SK-N-SH (cell line): Measurements from ENCODE around the gene DNMT3A. TPM values are rescaled to one million over a fixed set of nuclear protein-coding genes. Genes with fewer than 3 reads are reported as not detected.
A peak's percentile ranks its signal among the peaks of the same experiment; 100 is the strongest.

Experiments
- CTCF ChIA-PET: fragments of 300-600, 350-600 bp; formaldehyde crosslinking; extraction: SDS; loops from one replicate; lab custom pipeline; 2021; lab: Yijun Ruan, JAX
- POLR2A ChIA-PET: fragments of 350-600 bp; sonication (Branson Sonifier 250); formaldehyde crosslinking; extraction: SDS; loops from one replicate; lab custom pipeline; 2020; ENCODE audit warnings: antibody characterized with exemption, inconsistent platforms; lab: Yijun Ruan, JAX
- DNase-seq: peaks from one replicate; pipeline ENCODE4 v3.0.0; 2012
- H2AFZ ChIP-seq: fragments of 200-600 bp; sonication (generic); 2 replicates; pipeline ENCODE4 v1.8.1; 2016; ENCODE audit warnings: antibody characterized with exemption, mild to moderate bottlenecking, low read depth
- H3F3A ChIP-seq: fragments of 200-600 bp; sonication (generic); replicated peaks from 2 replicates; pipeline ENCODE3; 2016; ENCODE audit warnings: antibody characterized with exemption, mild to moderate bottlenecking; ENCODE audit not compliant: insufficient read depth
- H3K27ac ChIP-seq, 2 experiments: fragments of 200-500 bp in 1 of 2; fragments of 200-600 bp in 1 of 2; sonication (Bioruptor generic) in 1 of 2; sonication (generic), shearing (Covaris generic) in 1 of 2; 2 replicates each; pipeline versions ENCODE4 v1.5.1 to v1.6.1; 2014 to 2016; ENCODE audit warnings: low read depth in 2 of 2, inconsistent platforms in 1 of 2, low read length in 1 of 2, mild to moderate bottlenecking in 1 of 2, mixed read lengths in 1 of 2
- H3K27me3 ChIP-seq: fragments of 200-600 bp; sonication (generic), shearing (Covaris generic); 2 replicates; pipeline ENCODE4 v1.6.1; 2016; ENCODE audit warnings: mixed run types; ENCODE audit not compliant: insufficient read depth
- H3K36me3 ChIP-seq, 2 experiments: fragments of 200-500 bp in 1 of 2; fragments of 200-600 bp in 1 of 2; sonication (Bioruptor generic) in 1 of 2; sonication (generic) in 1 of 2; replicated peaks in 1 of 2; 2 replicates each; pipeline versions ENCODE3 to v1.5.1; 2014 to 2016; ENCODE audit warnings: low read length in 1 of 2, mild to moderate bottlenecking in 1 of 2; ENCODE audit not compliant: insufficient read depth in 2 of 2, control insufficient read depth in 1 of 2
- H3K4me1 ChIP-seq, 2 experiments: fragments of 200-500 bp in 1 of 2; fragments of 200-600 bp in 1 of 2; sonication (Bioruptor generic) in 1 of 2; sonication (generic), shearing (Covaris generic) in 1 of 2; 2 replicates each; pipeline versions ENCODE4 v1.5.1 to v1.6.1; 2014 to 2016; ENCODE audit warnings: low read depth in 1 of 2, low read length in 1 of 2, mixed run types in 1 of 2; ENCODE audit not compliant: insufficient read depth in 2 of 2, control insufficient read depth in 1 of 2
- H3K4me2 ChIP-seq: fragments of 200-600 bp; sonication (generic), shearing (Covaris generic); 2 replicates; pipeline ENCODE4 v1.6.1; 2017; ENCODE audit warnings: mixed run types
- H3K4me3 ChIP-seq, 2 experiments: fragments of 200-500 bp in 1 of 2; fragments of 200-600 bp in 1 of 2; sonication (Bioruptor generic) in 1 of 2; sonication (generic), shearing (Covaris generic) in 1 of 2; 2 replicates each; pipeline versions ENCODE4 v1.5.1 to v1.8.1; 2014 to 2016; ENCODE audit warnings: low read depth in 2 of 2, inconsistent platforms in 1 of 2, low read length in 1 of 2, mild to moderate bottlenecking in 1 of 2, mixed read lengths in 1 of 2, moderate library complexity in 1 of 2
- H3K79me2 ChIP-seq: fragments of 200-600 bp; sonication (generic); 2 replicates; pipeline ENCODE4 v1.8.1; 2017; ENCODE audit warnings: mild to moderate bottlenecking; ENCODE audit not compliant: insufficient read depth
- H3K9ac ChIP-seq: fragments of 200-600 bp; sonication (generic); 2 replicates; pipeline ENCODE4 v1.6.1; 2017; ENCODE audit warnings: mixed run types
- H3K9me2 ChIP-seq: fragments of 200-600 bp; sonication (generic); 2 replicates; pipeline ENCODE4 v1.6.1; 2017; ENCODE audit warnings: mixed run types
- H3K9me3 ChIP-seq: fragments of 200-600 bp; sonication (generic); 2 replicates; pipeline ENCODE4 v1.6.1; 2017; ENCODE audit warnings: mixed run types, mild to moderate bottlenecking, moderate library complexity
- H4K20me1 ChIP-seq: fragments of 200-600 bp; sonication (generic); 2 replicates; pipeline ENCODE4 v1.6.1; 2017; ENCODE audit warnings: mild to moderate bottlenecking, mixed run types; ENCODE audit not compliant: insufficient read depth
- CHD2 ChIP-seq: fragments of 150-350 bp; IDR thresholded peaks from 2 replicates; pipeline ENCODE4 v1.6.1; 2018; ENCODE audit warnings: low read length; ENCODE audit not compliant: partially characterized antibody
- CTCF ChIP-seq: fragments of 200-600 bp; sonication (generic); IDR thresholded peaks from 2 replicates; pipeline ENCODE4 v1.6.1; 2017; ENCODE audit warnings: antibody characterized with exemption, mild to moderate bottlenecking, moderate library complexity
- EZH2phosphoT487 ChIP-seq: fragments of 200-600 bp; sonication (generic); IDR thresholded peaks from 2 replicates; pipeline ENCODE4 v1.6.1; 2017; ENCODE audit warnings: low read depth, mixed run types, mild to moderate bottlenecking, antibody characterized with exemption, moderate library complexity, borderline replicate concordance
- FOSL2 ChIP-seq: IDR thresholded peaks from 2 replicates; pipeline ENCODE4 v1.4.0; 2012; ENCODE audit warnings: low read depth, mild to moderate bottlenecking, moderate library complexity, borderline replicate concordance
- FOXJ3 ChIP-seq: sonication (generic); formaldehyde crosslinking; IDR thresholded peaks from 2 replicates; pipeline ENCODE4 v1.5.1; 2020; ENCODE audit warnings: mild to moderate bottlenecking, missing genetic modification reagents
- GABPA ChIP-seq: IDR thresholded peaks from 2 replicates; pipeline ENCODE4 v1.4.0; 2012; ENCODE audit warnings: low read depth, mild to moderate bottlenecking
- GATA2 ChIP-seq: sonication (generic); formaldehyde crosslinking; IDR thresholded peaks from 2 replicates; pipeline ENCODE4 v1.5.0; 2020; ENCODE audit warnings: mild to moderate bottlenecking, missing genetic modification reagents
- IRF3 ChIP-seq: fragments of 150-350 bp; IDR thresholded peaks from 2 replicates; pipeline ENCODE4 v1.6.1; 2016; ENCODE audit warnings: mild to moderate bottlenecking, low read depth, low read length
- JUND ChIP-seq: IDR thresholded peaks from 2 replicates; pipeline ENCODE4 v1.4.0; 2012
- MEF2A ChIP-seq: IDR thresholded peaks from 2 replicates; pipeline ENCODE4 v1.4.0; 2012; ENCODE audit warnings: low read depth, borderline replicate concordance
- MXI1 ChIP-seq: IDR thresholded peaks from 2 replicates; pipeline ENCODE4 v1.6.1; 2012; ENCODE audit warnings: mild to moderate bottlenecking, low read depth, low read length, improper control_type of control experiment
- NFIC ChIP-seq: IDR thresholded peaks from 2 replicates; pipeline ENCODE4 v1.4.0; 2012; ENCODE audit warnings: borderline replicate concordance
- NRF1 ChIP-seq: IDR thresholded peaks from 2 replicates; pipeline ENCODE4 v1.6.1; 2012; ENCODE audit warnings: low read depth, mild to moderate bottlenecking, low read length
- POLR2AphosphoS5 ChIP-seq: IDR thresholded peaks from 2 replicates; pipeline ENCODE4 v1.6.1; 2012; ENCODE audit warnings: low read depth, low read length
- RAD21 ChIP-seq: IDR thresholded peaks from 2 replicates; pipeline ENCODE4 v1.6.1; 2012; ENCODE audit warnings: mild to moderate bottlenecking, low read length
- RFX5 ChIP-seq: IDR thresholded peaks from 2 replicates; pipeline ENCODE4 v1.6.1; 2012; ENCODE audit warnings: mild to moderate bottlenecking, improper control_type of control experiment, low read length
- RXRA ChIP-seq: IDR thresholded peaks from 2 replicates; pipeline ENCODE4 v1.4.0; 2012; ENCODE audit warnings: low read depth, mild to moderate bottlenecking, borderline replicate concordance
- SIN3A ChIP-seq: IDR thresholded peaks from 2 replicates; pipeline ENCODE4 v1.6.1; 2012; ENCODE audit warnings: low read depth, mild to moderate bottlenecking, low read length, moderate library complexity, borderline replicate concordance
- YY1 ChIP-seq: IDR thresholded peaks from 2 replicates; pipeline ENCODE4 v1.4.0; 2012; ENCODE audit warnings: low read depth, mild to moderate bottlenecking
- ZBTB33 ChIP-seq: IDR thresholded peaks from 2 replicates; pipeline ENCODE4 v1.4.0; 2012; ENCODE audit warnings: low read depth, borderline replicate concordance
- WGBS: methylation state at CpG from one replicate; pipeline ENCODE4 v1.1.6; 2017; ENCODE audit warnings: low lambda C conversion rate; 5-methylcytosine and 5-hydroxymethylcytosine counted together
- polyA plus RNA-seq, 3 experiments: library from polyadenylated mRNA; depleted of rRNA; stranded (reverse); fragments of >200 nt; gene quantifications; 2 replicates each; pipeline ENCODE4 v1.2.3, GENCODE V29; 2012
- TF ChIP-seq, protein P1 (sequence below): IDR thresholded peaks from 2 replicates; pipeline ENCODE4; 2012

Gene DNMT3A
- polyA plus RNA-seq, 1 of the 3 experiments (the other 2 are of a cell fraction): 5.6 TPM

DNA sequence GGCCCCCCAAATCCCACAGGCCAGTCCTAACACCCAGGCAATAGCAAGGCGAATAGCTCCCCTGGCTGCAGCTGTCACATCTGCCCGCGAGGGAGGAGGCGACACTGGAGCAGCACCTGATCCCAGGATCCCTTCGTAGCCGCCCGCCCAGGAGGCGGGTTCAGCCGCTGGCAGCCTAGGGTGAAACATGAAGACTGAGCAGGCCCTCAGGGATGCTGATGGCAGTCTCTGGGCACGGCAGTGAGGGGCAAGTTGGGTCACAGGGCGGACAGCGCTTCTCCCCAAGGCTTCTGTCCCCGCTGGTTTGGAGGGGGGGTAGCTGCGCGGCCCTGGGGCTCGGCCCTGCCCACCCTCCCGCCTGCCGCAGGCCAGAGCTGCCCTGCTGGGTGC, 1.9 kb downstream of the DNMT3A start:
- WGBS: 91% methylated on average over 6 of the region's 18 CpGs
- Histone ChIP-seq H3K9me3 (no peaks in the 10 kb centered on the region), H3K79me2 (peaks cover 15% of the 10 kb centered on the region; the same call in 1 of the 2 replicates), H3K9me2 (no peaks in the 10 kb centered on the region), H3K4me2 (peak overlapping the region; percentile 92), H3K27ac (peak overlapping the region in 1 of 2 experiments; percentile 93; a peak in 2 of 4 replicates), H3K9ac (no peak overlapping the region), H3F3A (no peaks in the 10 kb centered on the region), H2AFZ (no peak overlapping the region), H3K4me1 (peaks cover 4 to 62% of the 10 kb centered on the region in 2 experiments; a peak in 2 of 4 replicates), H4K20me1 (peaks cover 54% of the 10 kb centered on the region), H3K27me3 (no peaks in the 10 kb centered on the region), H3K36me3 (peaks cover 0 to 3% of the 10 kb centered on the region in 2 experiments), H3K4me3 (peak overlapping the region; percentile 70 to 82; a peak in 3 of 4 replicates)
- TF ChIP-seq NRF1 (no peak), CHD2 (no peak), MEF2A (no peak), SIN3A (no peak), RFX5 (no peak), POLR2AphosphoS5 (no peak), NFIC (no peak), CTCF (no peak)
- ChIA-PET CTCF (interaction anchor here (0.7 to 11.3 kb wide), 9 partner anchors 22 to 353 kb away, joined by 3 to 117 read pairs (median 6); no protein-coding TSS in a partner anchor), POLR2A (interaction anchor here (1.0 to 3.2 kb wide), 6 partner anchors 25 to 111 kb away, joined by 3 to 17 read pairs (median 4); no protein-coding TSS in a partner anchor)
- DNase-seq: no peak

GRCh38 chr2:25339211-25339674, 2.5 kb downstream of the DNMT3A start:
- 96% methylated on average over 5 of the region's 8 CpGs for WGBS
- no peaks in the 10 kb centered on the region for H3K9me2 ChIP-seq
- H3F3A ChIP-seq: no peaks in the 10 kb centered on the region
- H2AFZ ChIP-seq: no peak overlapping the region
- H3K27me3 ChIP-seq: no peaks in the 10 kb centered on the region
- H3K36me3 ChIP-seq: peaks cover 0 to 3% of the 10 kb centered on the region in 2 experiments
- 0 out of 2 replicates have a peak overlapping the region, but pooled peaks have one; percentile 92 for H3K4me2 ChIP-seq
- H4K20me1 ChIP-seq: peaks cover 59% of the 10 kb centered on the region
- ChIA-PET CTCF (interaction anchor here (0.7 to 11.3 kb wide), 9 partner anchors 23 to 353 kb away, joined by 3 to 117 read pairs (median 6); no protein-coding TSS in a partner anchor), POLR2A (interaction anchor here (1.0 to 3.2 kb wide), 5 partner anchors 24 to 110 kb away, joined by 3 to 17 read pairs (median 4); no protein-coding TSS in a partner anchor)
- H3K4me1 ChIP-seq: peaks cover 4 to 65% of the 10 kb centered on the region in 2 experiments; a peak in 2 of 4 replicates
- peak; percentile 26 for DNase-seq
- H3K9ac ChIP-seq: no peak overlapping the region
- H3K27ac ChIP-seq: peak overlapping the region in 1 of 2 experiments; percentile 93; a peak in 2 of 4 replicates
- no peak overlapping the region for H3K4me3 ChIP-seq
- peaks cover 15% of the 10 kb centered on the region; the same call in 1 of the 2 replicates for H3K79me2 ChIP-seq
- H3K9me3 ChIP-seq: no peaks in the 10 kb centered on the region
- TF ChIP-seq RXRA (no peak), GABPA (no peak), MEF2A (no peak), YY1 (no peak), FOXJ3 (CRISPR knock-in tag) (no peak), POLR2AphosphoS5 (no peak), JUND (no peak), CHD2 (no peak), MXI1 (no peak), ZBTB33 (no peak), IRF3 (no peak), GATA2 (CRISPR knock-in tag) (no peak), EZH2phosphoT487 (no peak), FOSL2 (no peak), RAD21 (no peak)
- TF ChIP-seq, protein P1, sequence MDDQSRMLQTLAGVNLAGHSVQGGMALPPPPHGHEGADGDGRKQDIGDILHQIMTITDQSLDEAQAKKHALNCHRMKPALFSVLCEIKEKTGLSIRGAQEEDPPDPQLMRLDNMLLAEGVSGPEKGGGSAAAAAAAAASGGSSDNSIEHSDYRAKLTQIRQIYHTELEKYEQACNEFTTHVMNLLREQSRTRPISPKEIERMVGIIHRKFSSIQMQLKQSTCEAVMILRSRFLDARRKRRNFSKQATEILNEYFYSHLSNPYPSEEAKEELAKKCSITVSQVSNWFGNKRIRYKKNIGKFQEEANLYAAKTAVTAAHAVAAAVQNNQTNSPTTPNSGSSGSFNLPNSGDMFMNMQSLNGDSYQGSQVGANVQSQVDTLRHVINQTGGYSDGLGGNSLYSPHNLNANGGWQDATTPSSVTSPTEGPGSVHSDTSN: no peak
